ENCODE data around the gene NFE2L1. TPM values are rescaled to one million over a fixed set of nuclear protein-coding genes. Genes with fewer than 3 reads are reported as not detected.
"Not testable (repeated sequence)": the region's sequence is repeated elsewhere in the genome, so short reads cannot be mapped to it uniquely, and the experiment has no call there.

Gene NFE2L1
- total RNA-seq, 1 donor from 2014 or later: 150 TPM

- ATAC-seq (no peak), DNase-seq (ENCODE audit: low spot score) (no peak)
Measured at GRCh38 chr17:48067245-48067644, 19.1 kb downstream of the NFE2L1 start.

GRCh38 chr17:48067808-48068207 is 19.6 kb downstream of the NFE2L1 start:
- ATAC-seq; DNase-seq (ENCODE audit: low spot score): not testable (repeated sequence)

GRCh38 chr17:48068491-48068961 is 20.4 kb downstream of the NFE2L1 start:
- DNase-seq (ENCODE audit: low spot score) (no peak), ATAC-seq (peak; percentile 36)

- ATAC-seq (peak; percentile 8), DNase-seq (ENCODE audit: low spot score) (no peak)
Measured at GRCh38 chr17:48070195-48070594, 22.0 kb downstream of the NFE2L1 start.

GRCh38 chr17:48071654-48072053 is 23.5 kb downstream of the NFE2L1 start:
- DNase-seq (ENCODE audit: low spot score): no peak
- ATAC-seq: peak; percentile 44

GRCh38 chr17:48072811-48073210 is 24.7 kb downstream of the NFE2L1 start:
- not testable (repeated sequence) for ATAC-seq; DNase-seq (ENCODE audit: low spot score)

- DNase-seq (ENCODE audit: low spot score); ATAC-seq: not testable (repeated sequence)
Measured at GRCh38 chr17:48073566-48074094, 25.5 kb downstream of the NFE2L1 start.

GRCh38 chr17:48074322-48075081 is 26.3 kb downstream of the NFE2L1 start:
- ATAC-seq (peak; percentile 92), DNase-seq (ENCODE audit: low spot score) (peak; percentile 76)

- not testable (repeated sequence) for DNase-seq (ENCODE audit: low spot score); ATAC-seq
Measured at GRCh38 chr17:48077152-48077551, 29.0 kb downstream of the NFE2L1 start.

GRCh38 chr17:48081858-48082257 is 33.7 kb downstream of the NFE2L1 start:
- DNase-seq (ENCODE audit: low spot score): no peak
- ATAC-seq: no peak

- no peak for DNase-seq (ENCODE audit: low spot score)
- ATAC-seq: no peak
Measured at GRCh38 chr17:48084932-48085331, 36.8 kb downstream of the NFE2L1 start.

- DNase-seq (ENCODE audit: low spot score): no peak
- ATAC-seq: no peak
Measured at GRCh38 chr17:48093341-48094045, 45.3 kb downstream of the NFE2L1 start.

- ATAC-seq (no peak), DNase-seq (ENCODE audit: low spot score) (no peak)
Measured at GRCh38 chr17:48095611-48096010, 47.5 kb downstream of the NFE2L1 start.

- ATAC-seq (no peak), DNase-seq (ENCODE audit: low spot score) (no peak)
Measured at GRCh38 chr17:48100160-48100559, 52.0 kb downstream of the NFE2L1 start.

GRCh38 chr17:48100591-48101011 is 52.4 kb downstream of the NFE2L1 start:
- ATAC-seq: peak; percentile 25
- peak; percentile 52 for DNase-seq (ENCODE audit: low spot score)

- ATAC-seq (peak; percentile 97), DNase-seq (ENCODE audit: low spot score) (peak; percentile 95)
Measured at GRCh38 chr17:48101012-48101720, 53.0 kb downstream of the NFE2L1 start, which contains the start of gene CBX1. Gene CBX1 (minus strand): TSS chr17:48101478. CDS start chr17:48077004, 24,474 bp downstream.

- DNase-seq (ENCODE audit: low spot score) (no peak), ATAC-seq (no peak)
Measured at GRCh38 chr17:48102043-48102750, 54.0 kb downstream of the NFE2L1 start.

- no peak for ATAC-seq
Measured at GRCh38 chr17:48102798-48103715, 54.9 kb downstream of the NFE2L1 start.

GRCh38 chr17:48104440-48104839 is 56.3 kb downstream of the NFE2L1 start:
- DNase-seq (ENCODE audit: low spot score) (no peak), ATAC-seq (no peak)

More at GRCh38 chr17:48102798-48103715, 54.9 kb downstream of the NFE2L1 start:
- no peak for DNase-seq (ENCODE audit: low spot score)
